Cardiac septum (tissue), 1 donor: ENCODE results near the gene S100A10. TPM values are rescaled to one million over a fixed set of nuclear protein-coding genes. Genes with fewer than 3 reads are reported as not detected.

Experiments
- DNase-seq: peaks from one replicate; pipeline ENCODE4 v3.0.0-alpha.2; 2020; ENCODE audit warnings: low spot score
- intact Hi-C: fragments of 100-400 bp; cut with DNase I; formaldehyde crosslinking; loops from one replicate; pipeline ENCODE4 v1.14.0; 2022
- long read RNA-seq: library from polyadenylated mRNA; unstranded; transcript quantifications from one replicate; pipeline ENCODE4 v2.0.0, GENCODE V29; 2021
- total RNA-seq: library from RNA; stranded (reverse); fragmentation: NEBNext Ultra II Directional; extraction: Animal tissue kit (Norgen Biotek cat#: 25700); gene quantifications from one replicate; pipeline ENCODE4 v1.2.1, GENCODE V29; 2021
- donor health status: DM: no; HTN: no; CAD: no.

S100A10 gene
- total RNA-seq: 131 TPM
- long read RNA-seq, transcript S100A10-202 (3 exons, 1,202 nt): major isoform, 43 of 46 reads
- long read RNA-seq, partial matches to known transcripts: 3 of 46 reads
- long read RNA-seq, other reads (novel, unspliced or antisense): 0 of 46 reads

GRCh38 chr1:151993734-151994496, at the start of gene S100A10:
Gene S100A10 (minus strand): TSS chr1:151993859. CDS start chr1:151986230, 7,629 bp downstream.
- DNase-seq: peak; percentile 90
- intact Hi-C loops: loop anchor here (2.0 kb wide), 1 partner anchor 41 kb away; no protein-coding TSS in a partner anchor

- no peak for DNase-seq
- intact Hi-C loops: no loop called here
Measured at GRCh38 chr1:152042030-152042429, 48.4 kb upstream of the S100A10 start.

- intact Hi-C loops: no loop called here
- DNase-seq: no peak
Measured at GRCh38 chr1:152039886-152040285, 46.2 kb upstream of the S100A10 start.

GRCh38 chr1:152039461-152039860, 45.8 kb upstream of the S100A10 start:
- no peak for DNase-seq
- intact Hi-C loops: no loop called here

GRCh38 chr1:152038871-152039270, 45.2 kb upstream of the S100A10 start:
- intact Hi-C loops: no loop called here

GRCh38 chr1:152036267-152037216, 42.9 kb upstream of the S100A10 start, which contains the start of gene S100A11:
Gene S100A11 (minus strand): TSS chr1:152037004. CDS start chr1:152036915, 89 bp downstream.
- DNase-seq: peak; percentile 96
- intact Hi-C loops: loop anchor here (1.0 kb wide), 1 partner anchor 12 kb away; no protein-coding TSS in a partner anchor

More at GRCh38 chr1:152038871-152039270, 45.2 kb upstream of the S100A10 start:
- DNase-seq: no peak

- intact Hi-C loops: loop anchor here (2.0 kb wide), 1 partner anchor 43 kb away; the partner anchor contains the start of gene S100A10
- DNase-seq: no peak
Measured at GRCh38 chr1:152035539-152036266, 42.0 kb upstream of the S100A10 start.

GRCh38 chr1:152034654-152035538, 41.2 kb upstream of the S100A10 start:
- no peak for DNase-seq
- intact Hi-C loops: loop anchor here (2.0 kb wide), 1 partner anchor 42 kb away; the partner anchor contains the start of gene S100A10

- intact Hi-C loops: loop anchor here (2.0 kb wide), 1 partner anchor 41 kb away; the partner anchor contains the start of gene S100A10
- DNase-seq: no peak
Measured at GRCh38 chr1:152034324-152034653, 40.6 kb upstream of the S100A10 start.

GRCh38 chr1:152029929-152030211, 36.2 kb upstream of the S100A10 start:
- DNase-seq: no peak
- intact Hi-C loops: no loop called here

- no peak for DNase-seq
Measured at GRCh38 chr1:152029144-152029928, 35.7 kb upstream of the S100A10 start.

GRCh38 chr1:152026895-152027294, 33.2 kb upstream of the S100A10 start:
- no peak for DNase-seq
- intact Hi-C loops: no loop called here

More at GRCh38 chr1:152029144-152029928, 35.7 kb upstream of the S100A10 start:
- intact Hi-C loops: no loop called here

- DNase-seq: no peak
- intact Hi-C loops: no loop called here
Measured at GRCh38 chr1:152024223-152024622, 30.6 kb upstream of the S100A10 start.

- DNase-seq: no peak
- intact Hi-C loops: no loop called here
Measured at GRCh38 chr1:152023221-152023620, 29.6 kb upstream of the S100A10 start.

- no peak for DNase-seq
- intact Hi-C loops: no loop called here
Measured at GRCh38 chr1:152022474-152022873, 28.8 kb upstream of the S100A10 start.

- intact Hi-C loops: no loop called here
- no peak for DNase-seq
Measured at GRCh38 chr1:152021569-152021968, 27.9 kb upstream of the S100A10 start.

- intact Hi-C loops: no loop called here
- no peak for DNase-seq
Measured at GRCh38 chr1:152020849-152021248, 27.2 kb upstream of the S100A10 start.

- intact Hi-C loops: no loop called here
- no peak for DNase-seq
Measured at GRCh38 chr1:152018537-152018936, 24.9 kb upstream of the S100A10 start.
